Activated CD8-positive, alpha-beta T cell treated with anti-CD3 and anti-CD28 coated beads for 36 hours (primary cell): ENCODE measurements around the gene KRTAP2-1. TPM values are rescaled to one million over a fixed set of nuclear protein-coding genes. Genes with fewer than 3 reads are reported as not detected.

Experiments used
- ATAC-seq: fragments of 200-7000 bp; cut with Tn5 transposase; one replicate; pipeline ENCODE4 v1.10.0; 2021; ENCODE audit warnings: mild to moderate bottlenecking, moderate library complexity
- CTCF ChIA-PET: fragments of 350-600 bp; sonication (Branson Sonifier 250); formaldehyde crosslinking; loops from one replicate; lab custom pipeline; 2021; ENCODE audit warnings: antibody characterized with exemption; lab: Charles Lee
- POLR2A ChIA-PET: fragments of 350-600 bp; sonication (Branson Sonifier 250); formaldehyde crosslinking; loops from one replicate; lab custom pipeline; 2021; ENCODE audit warnings: antibody characterized with exemption; lab: Charles Lee
- DNase-seq: peaks from one replicate; pipeline ENCODE4 v3.0.0-alpha.2; 2020
- H3K27ac Mint-ChIP-seq: one replicate; pipeline ENCODE4 v1.8.0; 2021; ENCODE audit warnings: mild to moderate bottlenecking, mixed read lengths
- H3K27me3 Mint-ChIP-seq: one replicate; pipeline ENCODE4 v1.8.0; 2021; ENCODE audit warnings: mixed read lengths
- H3K36me3 Mint-ChIP-seq: one replicate; pipeline ENCODE4 v1.8.0; 2021; ENCODE audit warnings: low read depth, mixed read lengths
- H3K4me1 Mint-ChIP-seq: one replicate; pipeline ENCODE4 v1.8.0; 2021; ENCODE audit warnings: low read depth, mixed read lengths
- H3K4me3 Mint-ChIP-seq: one replicate; pipeline ENCODE4 v1.8.0; 2021; ENCODE audit warnings: mild to moderate bottlenecking, moderate library complexity, mixed read lengths
- H3K9me3 Mint-ChIP-seq: one replicate; pipeline ENCODE4 v1.8.0; 2021; ENCODE audit warnings: mixed read lengths
- intact Hi-C: fragments of 100-400 bp; cut with micrococcal nuclease; formaldehyde crosslinking; loops from one replicate; pipeline ENCODE4 v1.10.0; 2022
- total RNA-seq, 2 experiments: library from RNA; stranded (reverse); gene quantifications; one replicate each; pipeline ENCODE4 v1.2.3, GENCODE V29; 2021
- TF ChIP-seq, protein P1 (sequence below): fragments of 200-600 bp; IDR thresholded peaks from one replicate; pipeline ENCODE4 v1.8.0; 2022; ENCODE audit warnings: antibody characterized with exemption, mild to moderate bottlenecking

Gene KRTAP2-1
- total RNA-seq, 2 experiments from 2014 or later, result not detected

- no peak for DNase-seq
- Mint-ChIP-seq H3K9me3 (no peaks in the 10 kb centered on the region), H3K4me1 (no peaks in the 10 kb centered on the region), H3K27me3 (no peaks in the 10 kb centered on the region), H3K36me3 (no peaks in the 10 kb centered on the region), H3K4me3 (no peak overlapping the region), H3K27ac (no peak overlapping the region)
- no peak for ATAC-seq
- TF ChIP-seq, protein P1, sequence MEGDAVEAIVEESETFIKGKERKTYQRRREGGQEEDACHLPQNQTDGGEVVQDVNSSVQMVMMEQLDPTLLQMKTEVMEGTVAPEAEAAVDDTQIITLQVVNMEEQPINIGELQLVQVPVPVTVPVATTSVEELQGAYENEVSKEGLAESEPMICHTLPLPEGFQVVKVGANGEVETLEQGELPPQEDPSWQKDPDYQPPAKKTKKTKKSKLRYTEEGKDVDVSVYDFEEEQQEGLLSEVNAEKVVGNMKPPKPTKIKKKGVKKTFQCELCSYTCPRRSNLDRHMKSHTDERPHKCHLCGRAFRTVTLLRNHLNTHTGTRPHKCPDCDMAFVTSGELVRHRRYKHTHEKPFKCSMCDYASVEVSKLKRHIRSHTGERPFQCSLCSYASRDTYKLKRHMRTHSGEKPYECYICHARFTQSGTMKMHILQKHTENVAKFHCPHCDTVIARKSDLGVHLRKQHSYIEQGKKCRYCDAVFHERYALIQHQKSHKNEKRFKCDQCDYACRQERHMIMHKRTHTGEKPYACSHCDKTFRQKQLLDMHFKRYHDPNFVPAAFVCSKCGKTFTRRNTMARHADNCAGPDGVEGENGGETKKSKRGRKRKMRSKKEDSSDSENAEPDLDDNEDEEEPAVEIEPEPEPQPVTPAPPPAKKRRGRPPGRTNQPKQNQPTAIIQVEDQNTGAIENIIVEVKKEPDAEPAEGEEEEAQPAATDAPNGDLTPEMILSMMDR, result no peak
- POLR2A ChIA-PET, result no interaction called here
- CTCF ChIA-PET, result no interaction called here
- intact Hi-C loops, result no loop called here
Observed at GRCh38 chr17:41009301-41009760, 37.8 kb downstream of the KRTAP2-1 start.

GRCh38 chr17:41008811-41009210 lies 38.3 kb downstream of the KRTAP2-1 start, which contains the start of gene KRTAP3-1:
Gene KRTAP3-1, minus strand, starts transcription at chr17:41009128. Its CDS starts 54 bp downstream, at chr17:41009074.
- H3K9me3 Mint-ChIP-seq, result no peaks in the 10 kb centered on the region
- CTCF ChIA-PET, result no interaction called here
- no peak within 1 kb of the TSS for H3K4me3 Mint-ChIP-seq
- intact Hi-C loops, result no loop called here
- H3K27me3 Mint-ChIP-seq, result no peaks in the 10 kb centered on the region
- no peaks in the 10 kb centered on the region for H3K36me3 Mint-ChIP-seq
- no peaks in the 10 kb centered on the region for H3K4me1 Mint-ChIP-seq
- POLR2A ChIA-PET, result no interaction called here
- H3K27ac Mint-ChIP-seq, result no peak within 1 kb of the TSS
- ATAC-seq (no peak), DNase-seq (no peak)
- TF ChIP-seq, protein P1, result no peak

DNA sequence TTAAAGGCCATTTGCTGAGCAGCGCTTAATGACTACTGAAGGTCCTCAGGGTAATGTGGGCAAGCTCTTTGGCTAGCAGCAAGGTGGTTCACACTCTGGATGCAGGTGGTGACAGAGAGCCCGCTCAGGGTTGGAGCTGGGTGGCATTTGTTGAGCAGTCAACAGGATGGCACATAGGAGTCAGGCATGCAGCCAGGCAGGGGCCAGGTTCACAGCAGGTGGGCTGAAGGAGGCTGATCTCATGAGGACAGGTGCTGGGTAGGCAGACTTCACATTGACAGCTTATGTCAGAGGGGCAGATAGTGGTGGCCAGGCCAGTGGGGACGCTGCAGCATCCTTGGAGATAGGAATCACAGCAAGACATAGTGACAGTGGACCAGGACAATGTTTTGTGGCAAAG lies 42.7 kb downstream of the KRTAP2-1 start:
- no peaks in the 10 kb centered on the region for H3K36me3 Mint-ChIP-seq

DNA sequence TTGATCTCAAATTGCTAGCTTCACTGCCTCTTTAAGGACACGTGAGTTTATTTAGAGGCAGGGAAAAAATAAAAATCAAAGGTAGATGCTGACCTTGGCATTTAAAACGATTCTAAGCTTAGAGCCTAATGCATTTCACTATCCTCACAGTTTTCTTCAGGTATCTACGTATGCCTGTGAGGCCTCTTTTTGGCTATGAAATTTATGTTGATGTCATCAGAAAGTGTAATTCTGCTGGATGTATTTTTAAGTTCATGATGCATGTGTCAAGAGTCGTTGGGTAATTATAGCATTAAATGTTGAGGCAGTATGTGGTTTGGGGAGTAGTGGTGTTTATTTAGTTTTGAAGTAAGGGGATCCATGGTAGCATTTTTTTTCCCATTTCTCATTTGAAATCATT lies 43.2 kb downstream of the KRTAP2-1 start:
- intact Hi-C loops, result no loop called here
- CTCF ChIA-PET, result no interaction called here

More for the DNA sequence above, 42.7 kb downstream of the KRTAP2-1 start:
- no peak for DNase-seq
- Mint-ChIP-seq H3K4me1 (no peaks in the 10 kb centered on the region), H3K27ac (no peak overlapping the region), H3K4me3 (no peak overlapping the region), H3K9me3 (no peaks in the 10 kb centered on the region), H3K27me3 (peaks cover 2% of the 10 kb centered on the region)
- CTCF ChIA-PET, result no interaction called here
- intact Hi-C loops, result no loop called here
- TF ChIP-seq, protein P1, result no peak
- POLR2A ChIA-PET, result interaction anchor here (0.7 kb wide), 1 partner anchor 11 kb away, joined by 3 read pairs; no protein-coding TSS in a partner anchor
- no peak for ATAC-seq

GRCh38 chr17:41002814-41003213 lies 44.3 kb downstream of the KRTAP2-1 start:
- POLR2A ChIA-PET, result no interaction called here
- no peak for DNase-seq
- TF ChIP-seq, protein P1, result no peak
- peaks cover 8% of the 10 kb centered on the region for H3K27me3 Mint-ChIP-seq
- no peaks in the 10 kb centered on the region for H3K9me3 Mint-ChIP-seq
- no peak overlapping the region for H3K4me3 Mint-ChIP-seq
- ATAC-seq, result no peak
- H3K4me1 Mint-ChIP-seq, result no peaks in the 10 kb centered on the region
- intact Hi-C loops, result no loop called here
- H3K36me3 Mint-ChIP-seq, result no peaks in the 10 kb centered on the region
- CTCF ChIA-PET, result no interaction called here
- no peak overlapping the region for H3K27ac Mint-ChIP-seq

More for the DNA sequence above, 43.2 kb downstream of the KRTAP2-1 start:
- H3K4me3 Mint-ChIP-seq, result no peak overlapping the region
- H3K27me3 Mint-ChIP-seq, result peaks cover 3% of the 10 kb centered on the region
- POLR2A ChIA-PET, result no interaction called here
- no peaks in the 10 kb centered on the region for H3K4me1 Mint-ChIP-seq
- H3K9me3 Mint-ChIP-seq, result no peaks in the 10 kb centered on the region
- DNase-seq (no peak), ATAC-seq (no peak)
- H3K27ac Mint-ChIP-seq, result no peak overlapping the region
- no peaks in the 10 kb centered on the region for H3K36me3 Mint-ChIP-seq
- TF ChIP-seq, protein P1, result no peak
